Left ventricle myocardium inferior (tissue), 1 donor: ENCODE data around the gene TMEM238L. TPM values are rescaled to one million over a fixed set of nuclear protein-coding genes. Genes with fewer than 3 reads are reported as not detected.

Source experiments
- DNase-seq: peaks from one replicate; pipeline ENCODE4 v3.0.0-alpha.2; 2020
- H3K27ac ChIP-seq: fragments of 200-600 bp; replicated peaks from 2 replicates; pipeline ENCODE4 v1.8.0; 2021
- H3K27me3 ChIP-seq: fragments of 200-600 bp; 2 replicates; pipeline ENCODE4 v1.8.0; 2021; ENCODE audit warnings: low read depth
- H3K36me3 ChIP-seq: fragments of 200-600 bp; 2 replicates; pipeline ENCODE4 v1.8.0; 2021
- H3K4me1 ChIP-seq: fragments of 200-600 bp; 2 replicates; pipeline ENCODE4 v1.8.0; 2021
- H3K4me3 ChIP-seq: fragments of 200-600 bp; 2 replicates; pipeline ENCODE4 v1.8.0; 2021; ENCODE audit warnings: mild to moderate bottlenecking, moderate library complexity
- H3K9me3 ChIP-seq: fragments of 200-600 bp; replicated peaks from 2 replicates; pipeline ENCODE4 v1.8.0; 2021
- CTCF ChIP-seq: fragments of 200-600 bp; IDR thresholded peaks from 2 replicates; pipeline ENCODE4 v1.8.0; 2021; ENCODE audit warnings: antibody characterized with exemption, mild to moderate bottlenecking, borderline replicate concordance
- intact Hi-C: fragments of 100-400 bp; cut with micrococcal nuclease; formaldehyde crosslinking; loops from one replicate; pipeline ENCODE4 v1.11.0; 2022
- total RNA-seq: library from RNA; stranded (reverse); fragmentation: NEBNext Ultra II Directional; extraction: Animal tissue kit (Norgen Biotek cat#: 25700); gene quantifications from one replicate; pipeline ENCODE4 v1.2.1, GENCODE V29; 2021
- donor health status: DM: no; HTN: yes; CAD: no; lungs with severe emphysema.

Gene TMEM238L
- total RNA-seq, 1 donor from 2014 or later = not detected

- H3K9me3 ChIP-seq = no peaks in the 10 kb centered on the region
- H3K4me3 ChIP-seq = no peak overlapping the region
- no peaks in the 10 kb centered on the region for H3K27me3 ChIP-seq
- H3K4me1 ChIP-seq = peaks cover 17% of the 10 kb centered on the region
- H3K36me3 ChIP-seq = no peaks in the 10 kb centered on the region
- no peak for DNase-seq
- no peak overlapping the region for H3K27ac ChIP-seq
- intact Hi-C loops = no loop called here
- TF ChIP-seq CTCF = no peak
Measured at GRCh38 chr17:10793256-10793655, 10.6 kb downstream of the TMEM238L start.

- H3K27ac ChIP-seq = no peak overlapping the region
- DNase-seq = no peak
- intact Hi-C loops = no loop called here
- H3K9me3 ChIP-seq = no peaks in the 10 kb centered on the region
- no peaks in the 10 kb centered on the region for H3K27me3 ChIP-seq
- peaks cover 9% of the 10 kb centered on the region for H3K4me1 ChIP-seq
- TF ChIP-seq CTCF = no peak
- no peak overlapping the region for H3K4me3 ChIP-seq
- H3K36me3 ChIP-seq = no peaks in the 10 kb centered on the region
Measured at GRCh38 chr17:10792151-10792550, 11.7 kb downstream of the TMEM238L start.

GRCh38 chr17:10790491-10791401 lies 13.2 kb downstream of the TMEM238L start:
- H3K4me1 ChIP-seq = peaks cover 9% of the 10 kb centered on the region
- H3K36me3 ChIP-seq = no peaks in the 10 kb centered on the region
- H3K4me3 ChIP-seq = no peak overlapping the region
- no peak for DNase-seq
- no peak for TF ChIP-seq CTCF
- no peaks in the 10 kb centered on the region for H3K9me3 ChIP-seq
- no peaks in the 10 kb centered on the region for H3K27me3 ChIP-seq
- intact Hi-C loops = no loop called here
- H3K27ac ChIP-seq = no peak overlapping the region

- TF ChIP-seq CTCF = no peak
- H3K36me3 ChIP-seq = no peaks in the 10 kb centered on the region
- H3K27me3 ChIP-seq = no peaks in the 10 kb centered on the region
- H3K9me3 ChIP-seq = no peaks in the 10 kb centered on the region
- H3K27ac ChIP-seq = no peak overlapping the region
- intact Hi-C loops = no loop called here
- no peak overlapping the region for H3K4me3 ChIP-seq
- no peak for DNase-seq
- H3K4me1 ChIP-seq = peaks cover 14% of the 10 kb centered on the region
Measured at GRCh38 chr17:10789694-10790271, 14.1 kb downstream of the TMEM238L start.

- H3K4me1 ChIP-seq = peaks cover 14% of the 10 kb centered on the region
- no peak overlapping the region for H3K27ac ChIP-seq
- H3K4me3 ChIP-seq = no peak overlapping the region
- no peaks in the 10 kb centered on the region for H3K36me3 ChIP-seq
- H3K27me3 ChIP-seq = no peaks in the 10 kb centered on the region
- intact Hi-C loops = no loop called here
- peaks cover 10% of the 10 kb centered on the region for H3K9me3 ChIP-seq
- DNase-seq = no peak
- TF ChIP-seq CTCF = no peak
Measured at GRCh38 chr17:10787306-10788045, 16.4 kb downstream of the TMEM238L start.
